ENCODE data around the gene THAP11.

DNA sequence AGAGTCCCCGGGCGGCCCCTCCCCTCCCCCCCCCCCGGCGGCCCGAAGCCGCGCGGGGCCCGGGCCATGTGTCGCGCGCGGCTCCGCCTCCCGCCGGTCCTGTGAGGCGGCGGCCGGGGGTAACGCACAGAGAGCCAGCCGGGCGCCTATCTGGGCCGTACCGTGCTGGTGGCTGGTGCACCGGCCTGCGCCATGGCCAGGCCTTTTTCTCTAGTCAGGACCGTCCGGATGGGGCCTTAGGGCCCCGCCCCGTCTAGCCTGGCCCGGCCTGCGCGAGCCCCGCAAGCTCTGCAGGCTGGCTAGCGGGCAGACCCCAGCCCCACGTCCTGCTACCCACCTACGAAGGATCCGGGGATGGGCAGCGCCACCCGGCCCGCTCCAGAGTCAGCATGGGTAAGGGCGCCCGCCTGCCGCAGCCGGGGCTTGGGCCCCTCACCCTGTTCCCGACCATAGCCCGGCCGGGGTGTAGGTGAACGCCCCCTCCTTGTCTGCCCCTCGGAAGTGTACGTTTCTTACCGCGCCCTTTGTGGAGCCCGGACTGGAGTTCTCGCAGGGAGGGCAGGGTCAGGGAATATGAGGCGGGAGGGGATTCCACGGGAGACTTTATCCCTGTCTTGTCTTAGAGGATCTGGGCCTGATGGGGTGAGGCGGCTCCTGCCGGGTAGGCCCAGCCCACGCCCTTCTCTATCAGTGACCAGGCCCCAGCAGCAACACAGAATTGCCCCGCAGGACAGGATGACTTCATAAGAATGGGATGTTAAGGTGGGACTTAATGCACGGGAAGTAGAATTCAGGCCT, 5.1 kb downstream of the THAP11 start, which contains the start of gene CENPT:
- no peak for TF ChIP-seq GATA3 (IDR thresholded peaks at IDR 0.05; ENCODE audit: low read depth, low read length)
- no peak for TF ChIP-seq GATA2 (IDR thresholded peaks at IDR 0.05; ENCODE audit: low read depth, low read length)

All from SH-SY5Y (cell line).